GM18517 (cell line): Measurements from ENCODE around the gene LOXHD1.

Experiments
- ATAC-seq: cut with Tn5 transposase; IDR thresholded peaks from one replicate; pipeline ENCODE4 v1.9.1; 2021; ENCODE audit warnings: mild to moderate bottlenecking, moderate library complexity; ENCODE audit not compliant: unreplicated experiment

The LOXHD1 gene

GRCh38 chr18:46657115-46657955 lies at the start of gene LOXHD1:
TSS of gene LOXHD1 (minus strand) at chr18:46657220. CDS start at chr18:46657033, 187 bp downstream.
- ATAC-seq = no peak

GRCh38 chr18:46705521-46705920 lies 48.5 kb upstream of the LOXHD1 start:
- ATAC-seq = no peak

GRCh38 chr18:46704816-46705215 lies 47.8 kb upstream of the LOXHD1 start:
- ATAC-seq = no peak

- no peak for ATAC-seq
Measured at GRCh38 chr18:46704189-46704588, 47.2 kb upstream of the LOXHD1 start.

GRCh38 chr18:46702471-46702870 lies 45.5 kb upstream of the LOXHD1 start:
- no peak for ATAC-seq

GRCh38 chr18:46700066-46700824 lies 43.2 kb upstream of the LOXHD1 start:
- ATAC-seq = no peak

- ATAC-seq = no peak
Measured at GRCh38 chr18:46696702-46697101, 39.7 kb upstream of the LOXHD1 start.

- no peak for ATAC-seq
Measured at GRCh38 chr18:46696268-46696667, 39.2 kb upstream of the LOXHD1 start.

GRCh38 chr18:46693996-46694395 lies 37.0 kb upstream of the LOXHD1 start:
- no peak for ATAC-seq

GRCh38 chr18:46688853-46689525 lies 32.0 kb upstream of the LOXHD1 start:
- no peak for ATAC-seq

GRCh38 chr18:46686186-46686585 lies 29.2 kb upstream of the LOXHD1 start:
- no peak for ATAC-seq

- no peak for ATAC-seq
Measured at GRCh38 chr18:46683252-46683651, 26.2 kb upstream of the LOXHD1 start.

GRCh38 chr18:46680784-46681695 lies 24.0 kb upstream of the LOXHD1 start:
- no peak for ATAC-seq

DNA sequence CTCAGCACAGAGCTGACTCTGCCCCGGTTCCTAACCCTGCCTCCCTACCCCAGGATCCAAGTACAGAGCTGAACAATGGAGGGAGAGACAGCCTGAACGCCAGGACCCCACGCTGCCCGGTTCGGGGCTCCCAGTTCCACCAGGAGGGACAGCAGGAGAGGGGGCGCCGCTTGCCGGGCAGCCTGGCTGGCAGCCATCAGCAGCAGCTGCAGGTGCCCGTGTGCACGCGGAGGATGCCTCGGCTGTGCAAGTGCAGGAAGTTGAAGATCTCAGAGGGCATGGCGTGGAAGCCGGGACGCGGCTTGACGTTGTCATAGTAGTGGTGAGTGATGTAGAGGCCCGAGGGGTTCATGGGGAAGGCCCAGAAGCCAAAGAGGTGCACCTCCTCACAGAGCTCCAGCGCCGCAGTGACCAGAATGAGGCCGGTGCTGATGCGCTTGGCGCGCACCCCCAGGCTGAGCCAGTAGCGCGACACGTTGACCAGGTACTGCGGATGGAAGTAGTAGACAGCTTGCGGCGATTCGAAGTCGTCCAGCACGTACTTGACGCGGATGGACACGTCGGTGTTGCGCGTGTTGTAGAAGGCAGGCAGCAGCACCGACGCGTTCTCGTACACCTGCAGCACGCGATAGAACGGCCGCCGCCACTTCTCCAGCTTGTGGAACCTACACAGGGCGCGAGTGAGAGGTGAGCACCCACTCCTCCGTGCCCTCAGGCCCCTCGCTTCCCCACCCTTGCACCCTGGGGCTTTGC lies 23.0 kb upstream of the LOXHD1 start:
- no peak for ATAC-seq

GRCh38 chr18:46678785-46679399 lies 21.9 kb upstream of the LOXHD1 start:
- no peak for ATAC-seq

DNA sequence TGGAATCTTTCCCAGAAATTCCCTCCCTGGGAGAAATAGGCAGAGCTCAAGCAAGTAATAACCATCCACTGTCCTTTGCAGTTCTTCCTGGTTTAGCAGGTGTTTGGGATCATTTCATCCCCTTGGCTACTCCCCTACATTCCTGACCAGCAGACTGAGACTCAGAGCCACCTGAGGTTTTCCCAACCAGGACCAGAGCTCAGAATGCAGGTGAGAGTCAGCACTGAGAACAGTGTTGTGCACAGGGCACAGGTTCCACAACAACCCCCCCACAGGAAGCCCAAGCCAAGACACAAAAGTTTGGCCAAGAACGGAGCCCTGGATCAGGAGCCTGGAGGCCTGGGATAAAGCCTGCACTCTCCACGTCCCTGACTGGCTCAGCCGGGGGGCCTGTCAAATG lies 21.0 kb upstream of the LOXHD1 start:
- ATAC-seq = no peak

DNA sequence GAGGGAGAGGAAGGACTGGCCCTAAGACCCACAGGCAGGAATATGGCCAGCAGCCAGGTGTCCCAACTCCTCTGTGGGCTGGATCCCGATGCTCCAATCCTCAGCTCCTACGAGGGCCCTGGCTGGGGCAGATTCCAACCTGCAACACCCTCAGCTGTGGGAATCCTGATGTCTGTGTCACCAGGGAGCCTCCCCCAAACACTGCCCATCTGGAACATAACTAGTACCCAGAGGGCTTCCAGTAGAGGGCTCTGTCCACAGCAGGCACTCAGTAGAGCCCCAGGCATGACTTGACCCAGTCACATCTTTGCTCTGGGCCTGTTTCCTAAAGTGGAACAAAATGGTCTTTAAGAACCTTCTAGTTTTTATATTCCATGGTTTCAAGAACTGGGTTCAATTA lies 20.6 kb upstream of the LOXHD1 start:
- no peak for ATAC-seq

DNA sequence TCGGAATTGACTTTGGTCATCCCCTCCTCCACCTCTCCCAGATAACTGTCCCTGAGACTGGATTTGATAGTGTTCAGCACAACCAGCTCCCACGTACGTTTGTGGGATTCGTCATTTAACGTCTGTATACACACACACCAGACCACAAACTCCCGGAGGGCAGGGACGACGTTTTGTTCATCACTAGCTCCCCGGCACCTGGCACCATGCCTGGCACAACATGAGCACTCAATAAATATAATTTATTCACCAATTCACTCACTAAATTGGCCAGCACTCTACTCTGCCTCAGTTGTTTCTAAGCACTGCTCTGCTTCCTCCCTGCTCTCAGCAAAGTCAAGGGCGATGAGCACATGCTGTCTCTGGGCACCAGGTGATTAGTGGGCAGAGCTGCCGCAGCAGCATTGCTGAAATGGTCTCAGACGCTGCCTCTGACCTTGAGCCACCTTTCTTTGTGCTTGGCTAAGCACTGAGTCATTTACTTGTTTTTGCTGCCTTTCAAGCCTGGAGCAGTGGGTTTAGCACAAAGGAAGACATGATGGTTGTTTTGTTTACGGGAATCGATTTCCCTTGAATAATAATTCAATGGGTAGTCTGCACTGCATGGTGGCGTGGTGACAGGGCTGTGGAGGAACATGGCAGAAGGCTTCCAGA lies 19.3 kb upstream of the LOXHD1 start:
- no peak for ATAC-seq

DNA sequence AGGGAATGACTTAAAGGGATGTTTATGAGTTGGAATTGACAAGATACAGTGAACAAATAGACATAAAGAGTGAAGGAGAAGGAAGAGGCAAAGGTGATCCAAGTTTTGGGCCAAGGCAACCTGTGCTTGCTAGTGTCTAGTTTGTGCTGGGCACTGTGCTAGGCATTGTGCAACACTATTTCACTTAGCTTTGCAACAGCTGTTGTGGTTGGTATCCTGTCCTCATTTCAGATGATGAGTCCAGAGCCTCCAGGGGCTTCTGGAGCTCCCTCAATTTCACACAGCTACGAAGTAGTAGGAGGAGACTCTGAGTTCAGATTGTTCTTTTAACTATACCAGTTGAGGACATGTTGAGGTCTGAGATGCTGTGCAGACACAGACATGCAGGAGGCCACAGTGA lies 18.1 kb upstream of the LOXHD1 start:
- ATAC-seq = no peak
